Loucy (cell line): Measurements from ENCODE around the gene MEGF6.

Experiments used
- EZH2phosphoT487 ChIP-seq: fragments of 200-600 bp; IDR thresholded peaks from 2 replicates; pipeline ENCODE4 v1.6.1; 2018; ENCODE audit warnings: antibody characterized with exemption, mild to moderate bottlenecking, moderate library complexity, borderline replicate concordance
- TF ChIP-seq, protein P1 (sequence below): fragments of 200-600 bp; sonication (generic); conservative IDR thresholded peaks from 2 replicates; pipeline ENCODE4 v1.5.1; 2014; ENCODE audit warnings: mild to moderate bottlenecking, antibody characterized with exemption, low read length

DNA sequence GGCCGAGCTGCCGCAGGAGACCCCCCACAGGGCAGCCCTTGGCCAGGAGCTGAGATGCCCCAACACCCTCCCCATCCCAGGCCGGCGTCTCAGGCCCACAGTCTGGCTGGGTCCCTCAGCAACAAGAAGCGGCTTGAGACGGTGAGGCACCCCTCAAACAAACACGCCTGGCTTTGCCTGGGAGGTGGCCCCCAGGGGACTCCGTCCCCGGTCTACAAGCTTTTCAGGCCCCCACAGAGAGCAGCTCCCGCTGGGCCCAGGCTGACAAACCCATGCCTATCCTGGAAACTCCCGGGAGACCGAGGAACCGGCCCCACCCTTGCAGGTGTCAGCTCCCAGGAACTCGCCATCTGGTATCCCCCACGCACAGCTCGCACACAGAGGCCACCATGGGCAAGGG is 89.9 kb downstream of the MEGF6 start:
- TF ChIP-seq, protein P1, sequence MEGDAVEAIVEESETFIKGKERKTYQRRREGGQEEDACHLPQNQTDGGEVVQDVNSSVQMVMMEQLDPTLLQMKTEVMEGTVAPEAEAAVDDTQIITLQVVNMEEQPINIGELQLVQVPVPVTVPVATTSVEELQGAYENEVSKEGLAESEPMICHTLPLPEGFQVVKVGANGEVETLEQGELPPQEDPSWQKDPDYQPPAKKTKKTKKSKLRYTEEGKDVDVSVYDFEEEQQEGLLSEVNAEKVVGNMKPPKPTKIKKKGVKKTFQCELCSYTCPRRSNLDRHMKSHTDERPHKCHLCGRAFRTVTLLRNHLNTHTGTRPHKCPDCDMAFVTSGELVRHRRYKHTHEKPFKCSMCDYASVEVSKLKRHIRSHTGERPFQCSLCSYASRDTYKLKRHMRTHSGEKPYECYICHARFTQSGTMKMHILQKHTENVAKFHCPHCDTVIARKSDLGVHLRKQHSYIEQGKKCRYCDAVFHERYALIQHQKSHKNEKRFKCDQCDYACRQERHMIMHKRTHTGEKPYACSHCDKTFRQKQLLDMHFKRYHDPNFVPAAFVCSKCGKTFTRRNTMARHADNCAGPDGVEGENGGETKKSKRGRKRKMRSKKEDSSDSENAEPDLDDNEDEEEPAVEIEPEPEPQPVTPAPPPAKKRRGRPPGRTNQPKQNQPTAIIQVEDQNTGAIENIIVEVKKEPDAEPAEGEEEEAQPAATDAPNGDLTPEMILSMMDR: no peak
- no peak for TF ChIP-seq EZH2phosphoT487
